Measurements from ENCODE around the gene TMEM167B. TPM values are rescaled to one million over a fixed set of nuclear protein-coding genes. Genes with fewer than 3 reads are reported as not detected.
A peak's percentile ranks its signal among the peaks of the same experiment; 100 is the strongest.
"Not testable (repeated sequence)": the region's sequence is repeated elsewhere in the genome, so short reads cannot be mapped to it uniquely, and the experiment has no call there.

TMEM167B gene
- 10.8 and 16.9 TPM in 2 replicates for total RNA-seq

GRCh38 chr1:109090196-109091077 lies at the start of gene TMEM167B:
Gene TMEM167B (plus strand): TSS chr1:109090764. CDS start chr1:109090873, 109 bp downstream.
- peak; percentile 82 for DNase-seq (ENCODE audit: extremely low read depth, low read depth, low spot score)

- DNase-seq (ENCODE audit: extremely low read depth, low read depth, low spot score), result no peak
Observed at GRCh38 chr1:109040989-109041620, 49.5 kb upstream of the TMEM167B start.

- DNase-seq (ENCODE audit: extremely low read depth, low read depth, low spot score), result peak; percentile 48
Observed at GRCh38 chr1:109041621-109042468, 48.7 kb upstream of the TMEM167B start, which contains the start of gene WDR47. Gene WDR47 (minus strand): TSS chr1:109042102. CDS start chr1:109023512, 18,590 bp downstream.

GRCh38 chr1:109045595-109045994 lies 45.0 kb upstream of the TMEM167B start:
- DNase-seq (ENCODE audit: extremely low read depth, low read depth, low spot score), result no peak

GRCh38 chr1:109046671-109047070 lies 43.9 kb upstream of the TMEM167B start:
- no peak for DNase-seq (ENCODE audit: extremely low read depth, low read depth, low spot score)

- no peak for DNase-seq (ENCODE audit: extremely low read depth, low read depth, low spot score)
Observed at GRCh38 chr1:109047339-109047738, 43.2 kb upstream of the TMEM167B start.

- no peak for DNase-seq (ENCODE audit: extremely low read depth, low read depth, low spot score)
Observed at GRCh38 chr1:109048335-109048734, 42.2 kb upstream of the TMEM167B start.

- DNase-seq (ENCODE audit: extremely low read depth, low read depth, low spot score), result no peak
Observed at GRCh38 chr1:109050228-109050995, 40.2 kb upstream of the TMEM167B start.

GRCh38 chr1:109052145-109052544 lies 38.4 kb upstream of the TMEM167B start:
- DNase-seq (ENCODE audit: extremely low read depth, low read depth, low spot score), result not testable (repeated sequence)

- DNase-seq (ENCODE audit: extremely low read depth, low read depth, low spot score), result no peak
Observed at GRCh38 chr1:109056064-109056463, 34.5 kb upstream of the TMEM167B start.

GRCh38 chr1:109059026-109059425 lies 31.5 kb upstream of the TMEM167B start:
- DNase-seq (ENCODE audit: extremely low read depth, low read depth, low spot score), result no peak

- DNase-seq (ENCODE audit: extremely low read depth, low read depth, low spot score), result no peak
Observed at GRCh38 chr1:109060707-109061106, 29.9 kb upstream of the TMEM167B start.

GRCh38 chr1:109061183-109061582 lies 29.4 kb upstream of the TMEM167B start:
- DNase-seq (ENCODE audit: extremely low read depth, low read depth, low spot score), result no peak

- DNase-seq (ENCODE audit: extremely low read depth, low read depth, low spot score), result no peak
Observed at GRCh38 chr1:109065137-109065536, 25.4 kb upstream of the TMEM167B start.

GRCh38 chr1:109067883-109068282 lies 22.7 kb upstream of the TMEM167B start:
- no peak for DNase-seq (ENCODE audit: extremely low read depth, low read depth, low spot score)

GRCh38 chr1:109069294-109069693 lies 21.3 kb upstream of the TMEM167B start:
- DNase-seq (ENCODE audit: extremely low read depth, low read depth, low spot score), result no peak

GRCh38 chr1:109075531-109076490 lies 14.8 kb upstream of the TMEM167B start, which contains the start of gene TAF13:
Gene TAF13 (minus strand): TSS chr1:109076003. CDS start chr1:109075947, 56 bp downstream.
- DNase-seq (ENCODE audit: extremely low read depth, low read depth, low spot score), result peak; percentile 79

GRCh38 chr1:109078317-109078716 lies 12.2 kb upstream of the TMEM167B start:
- no peak for DNase-seq (ENCODE audit: extremely low read depth, low read depth, low spot score)

GRCh38 chr1:109079240-109079622 lies 11.3 kb upstream of the TMEM167B start:
- DNase-seq (ENCODE audit: extremely low read depth, low read depth, low spot score), result no peak
